Upper lobe of left lung (tissue), 4 donors: ENCODE results near the gene RARB.

Source experiments
- POLR2A ChIP-seq, 4 donors: fragments of 450-650 bp; IDR thresholded peaks; one replicate each; pipeline ENCODE4 v1.5.1; 2016 to 2017; ENCODE audit warnings: antibody characterized with exemption in 4 of 4, mild to moderate bottlenecking in 2 of 4
- TF ChIP-seq, protein P1 (sequence below), 6 experiments: fragments of 450-650 bp in 4 of 6; fragments of 200-600 bp in 2 of 6; sonication (generic) in 2 of 6; IDR thresholded peaks; one replicate each; pipeline ENCODE4 v1.5.1; 2016 to 2019; ENCODE audit warnings: antibody characterized with exemption in 6 of 6

DNA sequence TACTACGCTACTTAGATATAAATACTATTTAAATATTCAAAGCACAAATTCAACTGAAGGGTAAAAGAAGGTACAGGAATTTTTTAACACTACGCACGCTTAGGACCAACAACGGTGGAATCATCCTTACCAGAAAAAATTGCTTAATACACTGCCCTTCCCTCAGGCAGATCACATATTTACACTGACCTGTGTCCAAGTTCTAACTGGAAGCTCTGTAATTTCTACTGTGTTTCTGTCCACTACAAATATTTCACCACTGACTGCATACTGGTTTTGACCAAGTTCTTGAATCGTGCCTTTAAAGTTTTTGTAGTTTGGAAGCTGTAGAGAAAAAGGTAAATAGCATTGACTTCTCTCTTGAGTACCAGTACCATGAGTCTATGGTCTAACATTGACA, 192.4 kb downstream of the RARB start:
- TF ChIP-seq, protein P1, sequence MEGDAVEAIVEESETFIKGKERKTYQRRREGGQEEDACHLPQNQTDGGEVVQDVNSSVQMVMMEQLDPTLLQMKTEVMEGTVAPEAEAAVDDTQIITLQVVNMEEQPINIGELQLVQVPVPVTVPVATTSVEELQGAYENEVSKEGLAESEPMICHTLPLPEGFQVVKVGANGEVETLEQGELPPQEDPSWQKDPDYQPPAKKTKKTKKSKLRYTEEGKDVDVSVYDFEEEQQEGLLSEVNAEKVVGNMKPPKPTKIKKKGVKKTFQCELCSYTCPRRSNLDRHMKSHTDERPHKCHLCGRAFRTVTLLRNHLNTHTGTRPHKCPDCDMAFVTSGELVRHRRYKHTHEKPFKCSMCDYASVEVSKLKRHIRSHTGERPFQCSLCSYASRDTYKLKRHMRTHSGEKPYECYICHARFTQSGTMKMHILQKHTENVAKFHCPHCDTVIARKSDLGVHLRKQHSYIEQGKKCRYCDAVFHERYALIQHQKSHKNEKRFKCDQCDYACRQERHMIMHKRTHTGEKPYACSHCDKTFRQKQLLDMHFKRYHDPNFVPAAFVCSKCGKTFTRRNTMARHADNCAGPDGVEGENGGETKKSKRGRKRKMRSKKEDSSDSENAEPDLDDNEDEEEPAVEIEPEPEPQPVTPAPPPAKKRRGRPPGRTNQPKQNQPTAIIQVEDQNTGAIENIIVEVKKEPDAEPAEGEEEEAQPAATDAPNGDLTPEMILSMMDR (IDR thresholded peaks at IDR 0.05): no peak
- no peak for TF ChIP-seq POLR2A (IDR thresholded peaks at IDR 0.05)
